ENCODE data around the gene ST8SIA4.

The ST8SIA4 gene

GRCh38 chr5:100779669-100780375, 123.3 kb downstream of the ST8SIA4 start:
- DNase-seq (ENCODE audit: low read depth) = no peak

- no peak for DNase-seq (ENCODE audit: low read depth)
Observed at GRCh38 chr5:100777680-100778300, 125.3 kb downstream of the ST8SIA4 start.

- DNase-seq (ENCODE audit: low read depth) = no peak
Observed at GRCh38 chr5:100775533-100775855, 127.6 kb downstream of the ST8SIA4 start.

GRCh38 chr5:100772548-100772947, 130.5 kb downstream of the ST8SIA4 start:
- DNase-seq (ENCODE audit: low read depth) = no peak

GRCh38 chr5:100772006-100772405, 131.1 kb downstream of the ST8SIA4 start:
- DNase-seq (ENCODE audit: low read depth) = no peak

GRCh38 chr5:100771181-100771580, 131.9 kb downstream of the ST8SIA4 start:
- DNase-seq (ENCODE audit: low read depth) = no peak

GRCh38 chr5:100768221-100768620, 134.9 kb downstream of the ST8SIA4 start:
- DNase-seq (ENCODE audit: low read depth) = no peak

GRCh38 chr5:100762995-100763394, 140.1 kb downstream of the ST8SIA4 start:
- no peak for DNase-seq (ENCODE audit: low read depth)

- DNase-seq (ENCODE audit: low read depth) = no peak
Observed at GRCh38 chr5:100762108-100762507, 141.0 kb downstream of the ST8SIA4 start.

GRCh38 chr5:100761192-100761591, 141.9 kb downstream of the ST8SIA4 start:
- DNase-seq (ENCODE audit: low read depth) = no peak

- no peak for DNase-seq (ENCODE audit: low read depth)
Observed at GRCh38 chr5:100760688-100761087, 142.4 kb downstream of the ST8SIA4 start.

- no peak for DNase-seq (ENCODE audit: low read depth)
Observed at GRCh38 chr5:100758780-100759179, 144.3 kb downstream of the ST8SIA4 start.

GRCh38 chr5:100758306-100758705, 144.8 kb downstream of the ST8SIA4 start:
- DNase-seq (ENCODE audit: low read depth) = no peak

- no peak for DNase-seq (ENCODE audit: low read depth)
Observed at GRCh38 chr5:100757618-100758017, 145.5 kb downstream of the ST8SIA4 start.

Measured in stimulated activated CD8-positive, alpha-beta memory T cell treated with anti-CD3 and anti-CD28 coated beads, Interleukin-15, amount 100 ng/mL, for 24 hours (primary cell).